Activated CD8-positive, alpha-beta T cell treated with anti-CD3 and anti-CD28 coated beads, Interleukin-2, amount 10 ng/mL, durations not matched to agents 7 days and 5 days (primary cell): ENCODE results near the gene TPX2. TPM values are rescaled to one million over a fixed set of nuclear protein-coding genes. Genes with fewer than 3 reads are reported as not detected.

ENCODE experiments used
- ATAC-seq: fragments of 150-1000 bp; cut with Tn5 transposase; one replicate; pipeline ENCODE4 v1.10.0; 2021; ENCODE audit warnings: moderate library complexity
- CTCF ChIA-PET: fragments of 350-600 bp; sonication (Branson Sonifier 250); formaldehyde crosslinking; loops from one replicate; lab custom pipeline; 2021; ENCODE audit warnings: antibody characterized with exemption; lab: Charles Lee
- POLR2A ChIA-PET: fragments of 350-600 bp; sonication (Branson Sonifier 250); formaldehyde crosslinking; loops from one replicate; lab custom pipeline; 2021; ENCODE audit warnings: antibody characterized with exemption; lab: Charles Lee
- DNase-seq: peaks from one replicate; pipeline ENCODE4 v3.0.0-alpha.2; 2020
- H3K27ac Mint-ChIP-seq: one replicate; pipeline ENCODE4 v1.8.0; 2021; ENCODE audit warnings: mild to moderate bottlenecking, mixed read lengths
- H3K27me3 Mint-ChIP-seq: one replicate; pipeline ENCODE4 v1.8.0; 2021; ENCODE audit warnings: low read depth, mixed read lengths
- H3K36me3 Mint-ChIP-seq: one replicate; pipeline ENCODE4 v1.8.0; 2021; ENCODE audit warnings: low read depth, mixed read lengths
- H3K4me1 Mint-ChIP-seq: one replicate; pipeline ENCODE4 v1.8.0; 2021; ENCODE audit warnings: low read depth, mixed read lengths
- H3K4me3 Mint-ChIP-seq: one replicate; pipeline ENCODE4 v1.8.0; 2021; ENCODE audit warnings: mild to moderate bottlenecking, mixed read lengths
- H3K9me3 Mint-ChIP-seq: one replicate; pipeline ENCODE4 v1.8.0; 2022; ENCODE audit warnings: mixed read lengths; ENCODE audit not compliant: insufficient read depth
- total RNA-seq, 2 experiments: library from RNA; stranded (reverse); gene quantifications; one replicate each; pipeline ENCODE4 v1.2.3, GENCODE V29; 2021

The TPX2 gene, protein sequence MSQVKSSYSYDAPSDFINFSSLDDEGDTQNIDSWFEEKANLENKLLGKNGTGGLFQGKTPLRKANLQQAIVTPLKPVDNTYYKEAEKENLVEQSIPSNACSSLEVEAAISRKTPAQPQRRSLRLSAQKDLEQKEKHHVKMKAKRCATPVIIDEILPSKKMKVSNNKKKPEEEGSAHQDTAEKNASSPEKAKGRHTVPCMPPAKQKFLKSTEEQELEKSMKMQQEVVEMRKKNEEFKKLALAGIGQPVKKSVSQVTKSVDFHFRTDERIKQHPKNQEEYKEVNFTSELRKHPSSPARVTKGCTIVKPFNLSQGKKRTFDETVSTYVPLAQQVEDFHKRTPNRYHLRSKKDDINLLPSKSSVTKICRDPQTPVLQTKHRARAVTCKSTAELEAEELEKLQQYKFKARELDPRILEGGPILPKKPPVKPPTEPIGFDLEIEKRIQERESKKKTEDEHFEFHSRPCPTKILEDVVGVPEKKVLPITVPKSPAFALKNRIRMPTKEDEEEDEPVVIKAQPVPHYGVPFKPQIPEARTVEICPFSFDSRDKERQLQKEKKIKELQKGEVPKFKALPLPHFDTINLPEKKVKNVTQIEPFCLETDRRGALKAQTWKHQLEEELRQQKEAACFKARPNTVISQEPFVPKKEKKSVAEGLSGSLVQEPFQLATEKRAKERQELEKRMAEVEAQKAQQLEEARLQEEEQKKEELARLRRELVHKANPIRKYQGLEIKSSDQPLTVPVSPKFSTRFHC
- 100 to 1,000 TPM; 172 to 174 TPM for total RNA-seq

DNA sequence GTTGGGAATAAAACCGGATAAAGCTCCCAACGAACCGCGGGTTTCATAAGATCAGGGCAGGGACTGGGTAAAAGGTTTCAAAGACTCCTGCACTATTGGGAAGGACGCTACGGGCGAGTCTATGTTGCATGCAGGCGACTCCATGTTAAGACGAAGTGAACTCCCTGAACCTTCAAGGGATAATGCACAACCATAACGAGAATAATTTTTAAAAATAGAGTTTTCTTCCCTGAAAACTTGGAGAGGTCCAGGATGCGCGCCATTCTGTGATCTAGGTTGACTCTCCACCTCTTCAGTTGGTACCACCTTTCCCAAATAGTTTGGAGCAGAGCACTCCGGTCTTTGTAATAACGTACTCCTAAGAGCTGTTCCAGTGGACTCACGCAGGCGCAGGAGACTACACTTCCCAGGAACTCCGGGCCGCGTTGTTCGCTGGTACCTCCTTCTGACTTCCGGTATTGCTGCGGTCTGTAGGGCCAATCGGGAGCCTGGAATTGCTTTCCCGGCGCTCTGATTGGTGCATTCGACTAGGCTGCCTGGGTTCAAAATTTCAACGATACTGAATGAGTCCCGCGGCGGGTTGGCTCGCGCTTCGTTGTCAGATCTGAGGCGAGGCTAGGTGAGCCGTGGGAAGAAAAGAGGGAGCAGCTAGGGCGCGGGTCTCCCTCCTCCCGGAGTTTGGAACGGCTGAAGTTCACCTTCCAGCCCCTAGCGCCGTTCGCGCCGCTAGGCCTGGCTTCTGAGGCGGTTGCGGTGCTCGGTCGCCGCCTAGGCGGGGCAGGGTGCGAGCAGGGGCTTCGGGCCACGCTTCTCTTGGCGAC is at the start of gene TPX2:
Gene TPX2 (plus strand): TSS at position 562 of the 821 bp plus-strand sequence. CDS start 18,187 bp downstream, outside the sequence.
- Mint-ChIP-seq H3K36me3 (peaks cover 12% of the 10 kb centered on the region), H3K9me3 (no peaks in the 10 kb centered on the region), H3K27ac (no peak within 1 kb of the TSS), H3K4me3 (no peak within 1 kb of the TSS), H3K27me3 (no peaks in the 10 kb centered on the region), H3K4me1 (peaks cover 3% of the 10 kb centered on the region)
- ATAC-seq (peak; percentile 94), DNase-seq (peak; percentile 87)
- CTCF ChIA-PET: interaction anchor here (0.8 to 4.1 kb wide), 10 partner anchors 10 to 170 kb away, joined by 3 to 35 read pairs (median 4); partner anchors contain the start of gene BCL2L1
- POLR2A ChIA-PET: interaction anchor here (1.0 to 1.9 kb wide), 2 partner anchors 15 to 64 kb away, joined by 3 to 9 read pairs; no protein-coding TSS in a partner anchor

- peaks cover 68% of the 10 kb centered on the region for H3K36me3 Mint-ChIP-seq
- no peak overlapping the region for H3K4me3 Mint-ChIP-seq
- ATAC-seq: no peak
- POLR2A ChIA-PET: interaction anchor here (1.3 kb wide), 1 partner anchor 14 kb away, joined by 5 read pairs; no protein-coding TSS in a partner anchor
- H3K4me1 Mint-ChIP-seq: peaks cover 68% of the 10 kb centered on the region
- peak overlapping the region; percentile 74 for H3K27ac Mint-ChIP-seq
- no peak for DNase-seq
- H3K9me3 Mint-ChIP-seq: no peaks in the 10 kb centered on the region
- CTCF ChIA-PET: interaction anchor here (1.3 to 11.0 kb wide), 2 partner anchors 16 to 28 kb away, joined by 3 to 80 read pairs; no protein-coding TSS in a partner anchor
- H3K27me3 Mint-ChIP-seq: no peaks in the 10 kb centered on the region
These were observed 48.9 kb upstream of the TPX2 start for GRCh38 chr20:31690124-31690666.

- H3K9me3 Mint-ChIP-seq: no peaks in the 10 kb centered on the region
- peaks cover 63% of the 10 kb centered on the region for H3K4me1 Mint-ChIP-seq
- no peaks in the 10 kb centered on the region for H3K27me3 Mint-ChIP-seq
- ATAC-seq (peak; percentile 39), DNase-seq (no peak)
- H3K27ac Mint-ChIP-seq: peak overlapping the region; percentile 62
- CTCF ChIA-PET: interaction anchor here (1.2 to 11.0 kb wide), 7 partner anchors 9 to 32 kb away, joined by 3 to 80 read pairs (median 5); partner anchors contain the start of gene BCL2L1
- POLR2A ChIA-PET: interaction anchor here (1.0 to 1.3 kb wide), 3 partner anchors 9 to 26 kb away, joined by 3 to 5 read pairs (median 5); no protein-coding TSS in a partner anchor
- no peak overlapping the region for H3K4me3 Mint-ChIP-seq
- H3K36me3 Mint-ChIP-seq: peaks cover 60% of the 10 kb centered on the region
These were observed 47.3 kb upstream of the TPX2 start for GRCh38 chr20:31691646-31692275.

DNA sequence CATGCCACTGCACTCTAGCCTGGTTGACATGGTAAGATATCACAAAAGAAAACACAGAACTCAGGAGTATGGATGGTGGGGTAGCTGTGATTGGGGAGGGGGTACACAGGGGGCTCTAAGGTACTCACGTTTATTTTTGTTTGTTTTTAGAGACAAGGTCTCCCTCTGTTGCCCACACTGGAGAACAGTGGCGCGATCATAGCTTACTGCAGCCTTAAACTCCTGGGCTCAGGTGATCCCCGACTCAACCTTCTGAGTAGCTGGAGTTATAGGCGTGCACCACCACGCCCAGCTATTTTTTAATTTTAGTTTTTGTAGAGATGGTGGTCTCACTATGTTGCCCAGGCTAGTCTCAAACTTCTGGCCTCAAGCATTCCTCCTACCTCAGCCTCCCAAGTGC is 45.7 kb upstream of the TPX2 start:
- ChIA-PET CTCF (interaction anchor here (1.1 to 11.0 kb wide), 5 partner anchors 13 to 32 kb away, joined by 3 to 80 read pairs (median 4); no protein-coding TSS in a partner anchor), POLR2A (interaction anchor here (0.7 to 1.1 kb wide), 2 partner anchors 17 to 19 kb away, joined by 3 to 5 read pairs; no protein-coding TSS in a partner anchor)
- ATAC-seq (no peak), DNase-seq (no peak)
- Mint-ChIP-seq H3K36me3 (peaks cover 57% of the 10 kb centered on the region), H3K27ac (peak overlapping the region; percentile 34), H3K9me3 (no peaks in the 10 kb centered on the region), H3K4me1 (peaks cover 61% of the 10 kb centered on the region), H3K4me3 (no peak overlapping the region), H3K27me3 (no peaks in the 10 kb centered on the region)

- ATAC-seq: no peak
- Mint-ChIP-seq H3K4me3 (no peak overlapping the region), H3K27ac (peak overlapping the region; percentile 75), H3K4me1 (peaks cover 62% of the 10 kb centered on the region), H3K36me3 (peaks cover 56% of the 10 kb centered on the region), H3K9me3 (no peaks in the 10 kb centered on the region), H3K27me3 (no peaks in the 10 kb centered on the region)
- POLR2A ChIA-PET: interaction anchor here (1.0 to 1.1 kb wide), 2 partner anchors 18 to 19 kb away, joined by 3 to 5 read pairs; no protein-coding TSS in a partner anchor
- CTCF ChIA-PET: interaction anchor here (0.7 to 11.0 kb wide), 6 partner anchors 18 to 51 kb away, joined by 3 to 80 read pairs (median 4); no protein-coding TSS in a partner anchor
- no peak for DNase-seq
These were observed 45.0 kb upstream of the TPX2 start for GRCh38 chr20:31693987-31694661.

DNA sequence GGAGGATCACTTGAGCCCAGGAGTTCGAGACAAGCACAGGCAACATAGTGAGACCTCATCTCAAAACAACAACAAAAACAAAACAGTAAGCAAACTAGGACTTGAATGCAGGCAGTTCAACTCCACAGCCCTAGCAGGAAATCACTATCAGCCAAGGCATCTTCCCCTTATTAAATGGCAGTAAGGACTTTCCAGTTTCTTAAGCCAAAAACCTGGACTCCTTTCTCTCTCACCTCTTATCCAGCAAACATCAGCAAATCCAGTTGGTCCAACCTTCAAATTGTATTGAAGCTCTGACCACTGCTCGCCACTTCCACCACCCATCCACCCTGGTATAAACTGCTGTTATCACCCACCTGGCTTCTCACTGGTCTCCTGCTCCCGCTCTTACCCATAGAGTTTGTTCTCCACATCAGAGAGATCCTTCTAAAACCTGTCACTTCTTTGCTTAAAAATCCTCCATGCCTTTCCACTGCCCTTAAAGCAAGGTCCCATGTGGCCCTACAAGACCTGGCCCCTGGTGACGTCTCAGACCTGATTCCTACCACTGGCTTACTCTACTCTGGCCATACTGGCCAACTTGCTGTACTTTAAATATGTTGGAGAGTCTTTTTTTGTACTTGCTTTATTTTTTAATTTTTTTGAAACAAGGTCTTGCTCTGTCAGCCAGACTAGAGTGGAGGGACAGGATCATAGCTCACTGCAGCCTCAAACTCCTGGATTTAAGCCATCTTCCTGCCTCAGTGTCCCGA is 44.1 kb upstream of the TPX2 start:
- Mint-ChIP-seq H3K4me3 (no peak overlapping the region), H3K4me1 (peaks cover 67% of the 10 kb centered on the region), H3K27ac (peak overlapping the region; percentile 75), H3K27me3 (no peaks in the 10 kb centered on the region), H3K9me3 (no peaks in the 10 kb centered on the region), H3K36me3 (peaks cover 56% of the 10 kb centered on the region)
- no peak for DNase-seq
- POLR2A ChIA-PET: interaction anchor here (1.0 kb wide), 1 partner anchor 19 kb away, joined by 3 read pairs; no protein-coding TSS in a partner anchor
- CTCF ChIA-PET: interaction anchor here (1.0 to 11.0 kb wide), 5 partner anchors 17 to 82 kb away, joined by 3 to 80 read pairs (median 4); no protein-coding TSS in a partner anchor
- no peak for ATAC-seq

- ATAC-seq: no peak
- Mint-ChIP-seq H3K36me3 (peaks cover 59% of the 10 kb centered on the region), H3K9me3 (no peaks in the 10 kb centered on the region), H3K4me1 (peaks cover 73% of the 10 kb centered on the region), H3K4me3 (no peak overlapping the region), H3K27me3 (no peaks in the 10 kb centered on the region), H3K27ac (peak overlapping the region; percentile 23)
- ChIA-PET CTCF (interaction anchor here (1.0 to 11.0 kb wide), 8 partner anchors 20 to 83 kb away, joined by 3 to 80 read pairs (median 4); no protein-coding TSS in a partner anchor), POLR2A (interaction anchor here (0.6 to 1.0 kb wide), 2 partner anchors 20 to 1407 kb away, joined by 3 to 4 read pairs; no protein-coding TSS in a partner anchor)
- no peak for DNase-seq
These were observed 43.0 kb upstream of the TPX2 start for GRCh38 chr20:31695849-31696804.

DNA sequence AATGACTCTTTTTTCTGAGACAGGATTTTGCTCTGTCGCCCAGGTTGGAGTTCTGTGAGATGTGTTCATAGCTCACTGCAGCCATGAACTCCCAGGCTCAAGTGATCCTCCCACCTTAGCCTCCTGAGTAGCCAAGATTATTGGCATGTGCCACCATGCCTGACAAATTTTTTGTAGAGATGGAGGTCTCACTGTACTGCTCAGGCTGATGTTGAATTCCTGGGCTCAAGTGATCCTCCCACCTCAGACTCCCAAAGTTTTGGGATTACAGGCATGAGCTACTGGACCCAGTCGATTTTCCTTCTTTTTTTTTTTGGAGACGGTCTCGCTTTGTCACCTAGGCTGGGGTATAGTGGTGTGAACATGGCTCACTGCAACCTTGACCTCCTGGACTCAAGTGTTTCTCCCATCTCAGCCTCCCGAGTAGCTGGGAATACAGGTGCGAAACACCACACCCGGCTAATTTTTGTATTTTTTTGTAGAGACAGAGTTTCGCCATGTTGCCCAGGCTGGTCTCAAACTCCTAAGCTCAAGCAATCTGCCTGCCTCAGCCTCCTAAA is 40.8 kb upstream of the TPX2 start:
- ChIA-PET POLR2A (interaction anchor here (1.1 to 4.9 kb wide), 5 partner anchors 11 to 23 kb away, joined by 3 to 44 read pairs (median 22); partner anchors contain the start of gene BCL2L1), CTCF (interaction anchor here (0.9 to 4.5 kb wide), 6 partner anchors 12 to 37 kb away, joined by 3 to 54 read pairs (median 10); partner anchors contain the start of gene BCL2L1)
- peaks cover 60% of the 10 kb centered on the region for H3K36me3 Mint-ChIP-seq
- peaks cover 69% of the 10 kb centered on the region for H3K4me1 Mint-ChIP-seq
- H3K27ac Mint-ChIP-seq: peak overlapping the region; percentile 84
- no peaks in the 10 kb centered on the region for H3K9me3 Mint-ChIP-seq
- DNase-seq (no peak), ATAC-seq (no peak)
- H3K27me3 Mint-ChIP-seq: no peaks in the 10 kb centered on the region
- no peak overlapping the region for H3K4me3 Mint-ChIP-seq
